K562 (cell line): ENCODE data around the gene TMIGD2. TPM values are rescaled to one million over a fixed set of nuclear protein-coding genes. Genes with fewer than 3 reads are reported as not detected.

Source experiments
- C11orf30 ChIP-seq: fragments of 450-650 bp; IDR thresholded peaks from 2 replicates; pipeline ENCODE4 v1.6.1; 2016; ENCODE audit warnings: low read depth, mild to moderate bottlenecking
- CBX3 ChIP-seq, 2 experiments: IDR thresholded peaks; 1 replicate in 1 of 2; 2 replicates in 1 of 2; pipeline ENCODE4 v1.6.1; 2012; ENCODE audit warnings: inconsistent platforms in 2 of 2, low read length in 2 of 2, borderline replicate concordance in 1 of 2, control low read depth in 1 of 2
- EP400 ChIP-seq: fragments of 450-650 bp; IDR thresholded peaks from 2 replicates; pipeline ENCODE4 v1.6.1; 2017; ENCODE audit warnings: antibody characterized with exemption, mild to moderate bottlenecking, moderate library complexity
- ERF ChIP-seq: fragments of 450-650 bp; formaldehyde crosslinking; IDR thresholded peaks from 2 replicates; pipeline ENCODE4 v1.4.0; 2020; ENCODE audit warnings: mild to moderate bottlenecking, mixed read lengths
- FOSL1 ChIP-seq: fragments of 200-800 bp; sonication (Bioruptor generic); conservative IDR thresholded peaks from 2 replicates; pipeline ENCODE4 v1.6.1; 2016; ENCODE audit warnings: missing genetic modification characterization, missing compliant biosample characterization
- IFI16 ChIP-seq: fragments of 250-450 bp; sonication (Bioruptor Pico); IDR thresholded peaks from 2 replicates; pipeline ENCODE4 v2.1.2; 2022; ENCODE audit warnings: mild to moderate bottlenecking, inconsistent platforms
- MTA1 ChIP-seq: fragments of 450-650 bp; IDR thresholded peaks from 2 replicates; pipeline ENCODE4 v1.6.1; 2017; ENCODE audit warnings: borderline replicate concordance
- NKRF ChIP-seq: fragments of 450-650 bp; IDR thresholded peaks from 2 replicates; pipeline ENCODE4 v1.6.1; 2016; ENCODE audit warnings: borderline replicate concordance
- NR1H2 ChIP-seq: sonication (generic); formaldehyde crosslinking; IDR thresholded peaks from 2 replicates; pipeline ENCODE4 v1.4.0; 2020; ENCODE audit warnings: mild to moderate bottlenecking, missing genetic modification reagents
- NRF1 ChIP-seq, 2 experiments: fragments of 450-650 bp; IDR thresholded peaks in 1 of 2; conservative IDR thresholded peaks in 1 of 2; 2 replicates each; pipeline ENCODE4 v1.6.1; 2014; ENCODE audit warnings: mild to moderate bottlenecking in 2 of 2
- PYGO2 ChIP-seq: fragments of 450-650 bp; IDR thresholded peaks from 2 replicates; pipeline ENCODE4 v1.6.1; 2016; ENCODE audit warnings: mild to moderate bottlenecking, missing genetic modification characterization, moderate library complexity, missing compliant biosample characterization
- RCOR1 ChIP-seq, 2 experiments: IDR thresholded peaks; 2 replicates each; pipeline ENCODE4 v1.6.1; 2012; ENCODE audit warnings: low read depth in 2 of 2, low read length in 2 of 2, borderline replicate concordance in 1 of 2, improper control_type of control experiment in 1 of 2
- SAFB ChIP-seq: fragments of 200-400 bp; formaldehyde crosslinking; IDR thresholded peaks from 2 replicates; pipeline ENCODE4 v1.6.1; 2017; ENCODE audit warnings: low read depth, low read length, borderline replicate concordance
- TCF7 ChIP-seq: sonication (generic); IDR thresholded peaks from 2 replicates; pipeline ENCODE4 v1.6.1; 2016; ENCODE audit warnings: antibody characterized with exemption, borderline replicate concordance
- TEAD4 ChIP-seq, 2 experiments: sonication (generic) in 1 of 2; formaldehyde crosslinking in 1 of 2; IDR thresholded peaks; 2 replicates each; pipeline versions ENCODE4 v1.6.1 to v1.8.0; 2012 to 2022; ENCODE audit warnings: borderline replicate concordance in 1 of 2, inconsistent platforms in 1 of 2, low read length in 1 of 2, mild to moderate bottlenecking in 1 of 2, missing genetic modification reagents in 1 of 2
- ZFX ChIP-seq: sonication (generic); formaldehyde crosslinking; IDR thresholded peaks from 2 replicates; pipeline ENCODE4 v1.8.0; 2022; ENCODE audit warnings: mild to moderate bottlenecking, missing genetic modification reagents, moderate library complexity
- ZNF316 ChIP-seq: fragments of 450-650 bp; IDR thresholded peaks from 2 replicates; pipeline ENCODE4 v1.6.1; 2016
- ZNF507 ChIP-seq: conservative IDR thresholded peaks from 2 replicates; pipeline ENCODE4 v1.6.1; 2017; ENCODE audit warnings: missing genetic modification characterization, missing compliant biosample characterization
- ZNF561 ChIP-seq: fragments of 450-650 bp; formaldehyde crosslinking; conservative IDR thresholded peaks from 2 replicates; pipeline ENCODE4 v1.4.0; 2020; ENCODE audit warnings: mild to moderate bottlenecking, moderate library complexity
- ZNF583 ChIP-seq: fragments of 250-450 bp; sonication (Bioruptor Pico); IDR thresholded peaks from 2 replicates; pipeline ENCODE4 v1.4.0; 2020
- ZNF707 ChIP-seq: fragments of 250-450 bp; sonication (Bioruptor Pico); conservative IDR thresholded peaks from 2 replicates; pipeline ENCODE4 v1.8.0; 2022; ENCODE audit warnings: inconsistent platforms, mild to moderate bottlenecking, moderate library complexity
- polyA plus RNA-seq, 8 experiments: library from polyadenylated mRNA; depleted of rRNA in 4 of 8; stranded (reverse) in 5 of 8; unstranded in 3 of 8; fragments of >200 nt; fragmentation: Nextera tagmentation in 2 of 8; fragmentation: Illumina TruSeq in 1 of 8; extraction: Ambion mirVana in 2 of 8; extraction: Trizol in 1 of 8; gene quantifications; 2 replicates each; pipeline versions ENCODE4 v1.2.1 to v1.2.3, GENCODE V29; 2011 to 2014; ENCODE audit warnings: inconsistent platforms in 1 of 8, missing spikeins in 1 of 8
- total RNA-seq, 7 experiments: library from RNA; depleted of rRNA in 6 of 7; stranded (reverse); fragments of >200 nt in 6 of 7; fragmentation: Illumina TruSeq in 2 of 7; extraction: Trizol in 2 of 7; gene quantifications; 2 replicates each; pipeline versions ENCODE4 v1.2.1 to v1.2.3, GENCODE V29; 2011 to 2021; ENCODE audit warnings: low replicate concordance in 1 of 7
- TF ChIP-seq, protein P1 (sequence below): IDR thresholded peaks from 2 replicates; pipeline ENCODE4 v1.6.1; 2014; ENCODE audit warnings: antibody characterized with exemption
- TF ChIP-seq, protein P2 (sequence below), 2 experiments: fragments of 450-650 bp in 1 of 2; sonication (generic) in 1 of 2; formaldehyde crosslinking; conservative IDR thresholded peaks; 2 replicates each; pipeline versions ENCODE4 v1.4.0 to v1.8.1; 2020 to 2022; ENCODE audit warnings: mild to moderate bottlenecking in 1 of 2, missing genetic modification reagents in 1 of 2

TMIGD2 gene
- total and polyA plus RNA-seq, 9 of the 15 experiments (the other 6 are each of a cell fraction or from before 2014, with no cell fraction given) = not detected

GRCh38 chr19:4342615-4343369 lies 40.6 kb upstream of the TMIGD2 start (continued):
- TF ChIP-seq NKRF = peak; percentile 81
- 0 out of 2 replicates have a peak, but pooled peaks have one; percentile 59 for TF ChIP-seq TCF7
- peak; percentile 89 to 90 for TF ChIP-seq NRF1 (conservative IDR thresholded peaks at IDR 0.05 in 1 of 2, IDR thresholded peaks at IDR 0.05 in 1 of 2)
- peak; percentile 57 for TF ChIP-seq TEAD4 (IDR thresholded peaks at IDR 0.05; ENCODE audit: low read length)
- TF ChIP-seq TEAD4 (CRISPR knock-in tag; IDR thresholded peaks at IDR 0.05; ENCODE audit: borderline replicate concordance) = no peak
- TF ChIP-seq EP400 = peak; percentile 80
- TF ChIP-seq ZNF561 (CRISPR knock-in tag) = 0 out of 2 replicates have a peak, but pooled peaks have one; percentile 70
- no peak for TF ChIP-seq ZNF507 (tag)
- TF ChIP-seq, protein P1, sequence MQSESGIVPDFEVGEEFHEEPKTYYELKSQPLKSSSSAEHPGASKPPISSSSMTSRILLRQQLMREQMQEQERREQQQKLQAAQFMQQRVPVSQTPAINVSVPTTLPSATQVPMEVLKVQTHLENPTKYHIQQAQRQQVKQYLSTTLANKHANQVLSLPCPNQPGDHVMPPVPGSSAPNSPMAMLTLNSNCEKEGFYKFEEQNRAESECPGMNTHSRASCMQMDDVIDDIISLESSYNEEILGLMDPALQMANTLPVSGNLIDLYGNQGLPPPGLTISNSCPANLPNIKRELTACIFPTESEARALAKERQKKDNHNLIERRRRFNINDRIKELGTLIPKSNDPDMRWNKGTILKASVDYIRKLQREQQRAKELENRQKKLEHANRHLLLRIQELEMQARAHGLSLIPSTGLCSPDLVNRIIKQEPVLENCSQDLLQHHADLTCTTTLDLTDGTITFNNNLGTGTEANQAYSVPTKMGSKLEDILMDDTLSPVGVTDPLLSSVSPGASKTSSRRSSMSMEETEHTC = no peak
- TF ChIP-seq, protein P2, sequence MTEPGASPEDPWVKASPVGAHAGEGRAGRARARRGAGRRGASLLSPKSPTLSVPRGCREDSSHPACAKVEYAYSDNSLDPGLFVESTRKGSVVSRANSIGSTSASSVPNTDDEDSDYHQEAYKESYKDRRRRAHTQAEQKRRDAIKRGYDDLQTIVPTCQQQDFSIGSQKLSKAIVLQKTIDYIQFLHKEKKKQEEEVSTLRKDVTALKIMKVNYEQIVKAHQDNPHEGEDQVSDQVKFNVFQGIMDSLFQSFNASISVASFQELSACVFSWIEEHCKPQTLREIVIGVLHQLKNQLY (CRISPR knock-in tag; conservative IDR thresholded peaks at IDR 0.05) = no peak
- 0 out of 2 replicates have a peak, but pooled peaks have one; percentile 66 for TF ChIP-seq NR1H2 (CRISPR knock-in tag)
- TF ChIP-seq ZNF707 (CRISPR knock-in tag) = 0 out of 2 replicates have a peak, but pooled peaks have one; percentile 37
- TF ChIP-seq ZNF316 = no peak
- TF ChIP-seq RCOR1 (IDR thresholded peaks at IDR 0.05; ENCODE audit: borderline replicate concordance in 1 of 2, low read depth in 2 of 2, low read length in 2 of 2) = peak in 1 of 2 experiments; percentile 3; a peak in 1 of 4 replicates
- peak; percentile 78; the same call in 1 of the 2 replicates for TF ChIP-seq IFI16 (CRISPR knock-in tag)
- TF ChIP-seq C11orf30 = 0 out of 2 replicates have a peak, but pooled peaks have one; percentile 27
- TF ChIP-seq PYGO2 (tag) = peak; percentile 94
- peak; percentile 37; the same call in 1 of the 2 replicates for TF ChIP-seq FOSL1 (tag)
- TF ChIP-seq ERF (CRISPR knock-in tag) = peak; percentile 96
- peak; percentile 73 for TF ChIP-seq ZNF583
- peak; percentile 82; the same call in 1 of the 2 replicates for TF ChIP-seq MTA1
- peak; percentile 82 for TF ChIP-seq ZFX (CRISPR knock-in tag)
- peak in 1 of 2 experiments; percentile 67; a peak in 1 of 3 replicates for TF ChIP-seq CBX3 (IDR thresholded peaks at IDR 0.05; ENCODE audit: borderline replicate concordance in 1 of 2, low read length in 2 of 2)
- no peak for TF ChIP-seq SAFB
